Measurements from ENCODE around the gene STK17B. TPM values are rescaled to one million over a fixed set of nuclear protein-coding genes. Genes with fewer than 3 reads are reported as not detected.

Gene STK17B
- total and polyA plus RNA-seq, 2 of the 8 experiments (the other 6 are each of a cell fraction or from before 2014, with no cell fraction given): 1.8 to 10.5 TPM

DNA sequence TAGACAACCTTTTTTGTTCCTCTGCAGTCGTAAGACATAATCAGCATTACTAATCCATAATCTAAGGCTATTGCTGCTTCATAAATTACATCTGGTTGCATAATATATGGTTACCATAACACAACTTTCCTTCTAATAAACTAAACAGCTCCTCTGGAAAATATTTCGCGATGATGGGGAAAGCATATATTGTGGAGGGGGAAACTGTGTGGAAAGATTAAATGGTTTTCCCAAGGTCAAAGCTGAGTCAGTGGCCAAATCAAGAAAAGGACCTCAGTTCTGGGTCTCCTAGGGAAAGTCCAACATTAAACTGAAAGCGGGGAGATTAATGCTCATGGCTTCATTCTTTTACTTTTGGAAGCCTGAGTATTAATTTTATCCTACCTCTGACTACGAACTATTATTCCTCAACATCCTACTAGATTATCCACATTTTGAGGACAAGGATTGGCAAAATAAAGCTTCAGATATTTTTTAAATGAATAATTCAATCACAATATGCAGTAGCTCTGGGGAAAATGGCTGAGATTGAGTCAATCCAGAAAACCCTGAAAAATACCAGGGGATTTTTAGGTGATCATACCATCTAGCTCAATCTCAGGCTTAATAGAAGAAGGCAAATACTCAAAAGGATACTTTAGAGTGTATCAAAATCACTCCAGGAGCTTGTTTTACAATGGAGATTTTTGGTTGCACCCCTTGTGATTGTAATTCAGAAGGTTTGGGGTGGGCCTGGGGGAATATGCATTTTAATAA, 33.8 kb upstream of the STK17B start:
- Histone ChIP-seq H2BK12ac (ENCODE audit: low read depth, low read length) (no peak overlapping the region), H3K79me2 (ENCODE audit: control insufficient read depth in 1 of 2, insufficient read depth in 2 of 2, low read length in 2 of 2) (no peaks in the 10 kb centered on the region), H3K4me1 (replicated peaks in 1 of 4; ENCODE audit: control insufficient read depth in 3 of 4, insufficient read depth in 4 of 4, low read length in 3 of 4) (peaks cover 0 to 2% (median 0%) of the 10 kb centered on the region in 4 experiments; a peak in 2 of 7 replicates), H3K9ac (replicated peaks in 1 of 4; ENCODE audit: extremely low read depth in 1 of 4, low read depth in 3 of 4, low read length in 3 of 4) (no peak overlapping the region), H3K27me3 (replicated peaks in 1 of 4; ENCODE audit: control insufficient read depth in 3 of 4, extremely low read depth in 1 of 4, insufficient read depth in 3 of 4, low read length in 3 of 4) (no peaks in the 10 kb centered on the region), H2AK5ac (ENCODE audit: low read depth, low read length) (no peak overlapping the region), H2BK20ac (ENCODE audit: low read length) (no peak overlapping the region), H3K4ac (replicated peaks; ENCODE audit: insufficient read length, low read depth, low read length) (no peak overlapping the region), H3K79me1 (ENCODE audit: low read depth, low read length) (no peaks in the 10 kb centered on the region), H4K5ac (ENCODE audit: insufficient read length, low read depth, low read length) (no peak overlapping the region), H3K27ac (ENCODE audit: low read depth, low read length) (no peak overlapping the region), H4K91ac (replicated peaks; ENCODE audit: insufficient read length, low read length) (no peak overlapping the region), H2BK5ac (ENCODE audit: low read depth, low read length) (no peak overlapping the region), H3K23me2 (ENCODE audit: low read depth, low read length) (no peaks in the 10 kb centered on the region; the same call in 1 of the 2 replicates), H3K14ac (ENCODE audit: insufficient read length) (no peak overlapping the region), H4K8ac (ENCODE audit: extremely low read depth, insufficient read depth, low read length) (no peak overlapping the region), H3K4me2 (ENCODE audit: insufficient read depth in 1 of 2, low read depth in 2 of 2, low read length in 2 of 2) (no peak overlapping the region), H2BK15ac (ENCODE audit: low read length) (no peak overlapping the region), H4K20me1 (replicated peaks in 1 of 2; ENCODE audit: control insufficient read depth in 1 of 2, insufficient read depth in 2 of 2, low read length in 2 of 2) (no peaks in the 10 kb centered on the region), H3K18ac (ENCODE audit: extremely low read depth, low read length) (no peak overlapping the region), H3K9me3 (ENCODE audit: insufficient read depth in 2 of 2, low read depth in 1 of 2, low read length in 1 of 2) (no peaks in the 10 kb centered on the region), H2AFZ (ENCODE audit: low read length) (no peak overlapping the region), H2BK120ac (replicated peaks; ENCODE audit: low read depth, low read length) (no peak overlapping the region), H3K4me3 (ENCODE audit: extremely low read depth in 1 of 4, insufficient read depth in 2 of 4, low read depth in 3 of 4, low read length in 4 of 4) (peak overlapping the region in 1 of 4 experiments; percentile 9; a peak in 1 of 8 replicates), H3K36me3 (ENCODE audit: control insufficient read depth in 2 of 4, insufficient read depth in 4 of 4, low read length in 3 of 4) (no peaks in the 10 kb centered on the region), H3K56ac (replicated peaks; ENCODE audit: insufficient read length, low read depth, low read length) (no peak overlapping the region), H3K23ac (ENCODE audit: insufficient read length) (no peak overlapping the region)
- FAIRE-seq (no peak), DNase-seq (ENCODE audit: low read depth in 1 of 2, low spot score in 2 of 2) (no peak)
- WGBS, 2 experiments (ENCODE audit: extremely low coverage in 1 of 2, insufficient coverage in 1 of 2, insufficient read length in 1 of 2, insufficient replicate concordance in 2 of 2, low coverage in 1 of 2, low lambda C conversion rate in 2 of 2, missing lambda C conversion rate in 1 of 2): 90% methylated on average over 5 of the region's 5 CpGs; no CpG with 5 or more reads in 1 of the 2 experiments
- ChIA-PET CTCF (ENCODE audit: partially characterized antibody) (interaction anchor here (0.7 to 1.5 kb wide), 5 partner anchors 14 to 131 kb away, joined by 3 to 6 read pairs (median 3); no protein-coding TSS in a partner anchor), POLR2A (ENCODE audit: partially characterized antibody) (interaction anchor here (1.0 kb wide), 1 partner anchor 18 kb away, joined by 4 read pairs; no protein-coding TSS in a partner anchor)
- TF ChIP-seq RNF2 (IDR thresholded peaks at IDR 0.05; ENCODE audit: borderline replicate concordance, low read depth, low read length, missing control alignments, poor library complexity, severe bottlenecking) (no peak), ASH2L (IDR thresholded peaks at IDR 0.05; ENCODE audit: low read length) (no peak), SIN3A (conservative IDR thresholded peaks at IDR 0.05 in 1 of 2, IDR thresholded peaks at IDR 0.05 in 1 of 2; ENCODE audit: low read depth in 1 of 2, low read length in 2 of 2) (no peak), RXRA (IDR thresholded peaks at IDR 0.05; ENCODE audit: insufficient read depth, low read depth, low read length) (no peak), ATF3 (IDR thresholded peaks at IDR 0.05; ENCODE audit: insufficient read depth, low read depth, low read length) (no peak), HDAC2 (IDR thresholded peaks at IDR 0.05; ENCODE audit: borderline replicate concordance in 1 of 2, low read depth in 2 of 2, low read length in 2 of 2) (no peak), ATF2 (IDR thresholded peaks at IDR 0.05; ENCODE audit: low read length) (no peak)
- TF ChIP-seq, protein P1, sequence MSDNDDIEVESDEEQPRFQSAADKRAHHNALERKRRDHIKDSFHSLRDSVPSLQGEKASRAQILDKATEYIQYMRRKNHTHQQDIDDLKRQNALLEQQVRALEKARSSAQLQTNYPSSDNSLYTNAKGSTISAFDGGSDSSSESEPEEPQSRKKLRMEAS (IDR thresholded peaks at IDR 0.05): no peak

Data from H1 (cell line).